K562 (cell line): ENCODE measurements around the gene IL17F. TPM values are rescaled to one million over a fixed set of nuclear protein-coding genes. Genes with fewer than 3 reads are reported as not detected.

Experiments
- CEBPG ChIP-seq, 3 experiments: fragments of 200-800 bp in 1 of 3; sonication (Bioruptor generic) in 1 of 3; sonication (generic) in 1 of 3; formaldehyde crosslinking in 1 of 3; IDR thresholded peaks in 2 of 3; conservative IDR thresholded peaks in 1 of 3; 2 replicates each; pipeline versions ENCODE4 v1.6.1 to v1.8.0; 2016 to 2022; ENCODE audit warnings: missing compliant biosample characterization in 2 of 3, missing genetic modification characterization in 2 of 3, mild to moderate bottlenecking in 1 of 3, missing genetic modification reagents in 1 of 3
- HNRNPH1 ChIP-seq: fragments of 200-400 bp; formaldehyde crosslinking; optimal IDR thresholded peaks from 2 replicates; pipeline ENCODE3; 2017; ENCODE audit warnings: low read depth, mild to moderate bottlenecking, low read length, moderate library complexity
- MEF2A ChIP-seq: IDR thresholded peaks from 2 replicates; pipeline ENCODE4 v1.6.1; 2011; ENCODE audit warnings: low read depth, mild to moderate bottlenecking, low read length, moderate library complexity; ENCODE audit not compliant: control insufficient read depth
- NFE2 ChIP-seq: IDR thresholded peaks from 2 replicates; pipeline ENCODE4 v1.6.1; 2014; ENCODE audit warnings: antibody characterized with exemption, low read depth
- RBM25 ChIP-seq: fragments of 200-400 bp; formaldehyde crosslinking; IDR thresholded peaks from 2 replicates; pipeline ENCODE4 v1.6.1; 2018; ENCODE audit warnings: low read length, low read depth, moderate library complexity; ENCODE audit not compliant: severe bottlenecking
- SNRNP70 ChIP-seq: fragments of 200-400 bp; formaldehyde crosslinking; optimal IDR thresholded peaks from 2 replicates; pipeline ENCODE3; 2017; ENCODE audit warnings: low read depth, low read length
- ZC3H4 ChIP-seq: sonication (generic); formaldehyde crosslinking; IDR thresholded peaks from 2 replicates; pipeline ENCODE4 v1.9.0; 2021; ENCODE audit warnings: missing genetic modification reagents, borderline replicate concordance
- ZNF23 ChIP-seq: fragments of 250-450 bp; sonication (Bioruptor Pico); IDR thresholded peaks from 2 replicates; pipeline ENCODE4 v1.4.0; 2020; ENCODE audit warnings: mild to moderate bottlenecking
- ZNF384 ChIP-seq: IDR thresholded peaks from 2 replicates; pipeline ENCODE4 v1.6.1; 2012; ENCODE audit warnings: low read depth, low read length, improper control_type of control experiment
- ZNF766 ChIP-seq: fragments of 200-800 bp; sonication (Bioruptor generic); conservative IDR thresholded peaks from 2 replicates; pipeline ENCODE4 v1.6.1; 2016; ENCODE audit warnings: missing genetic modification characterization, missing compliant biosample characterization
- polyA plus RNA-seq, 8 experiments: library from polyadenylated mRNA; depleted of rRNA in 4 of 8; stranded (reverse) in 5 of 8; unstranded in 3 of 8; fragments of >200 nt; fragmentation: Nextera tagmentation in 2 of 8; fragmentation: Illumina TruSeq in 1 of 8; extraction: Ambion mirVana in 2 of 8; extraction: Trizol in 1 of 8; gene quantifications; 2 replicates each; pipeline versions ENCODE4 v1.2.1 to v1.2.3, GENCODE V29; 2011 to 2014; ENCODE audit warnings: inconsistent platforms in 1 of 8, missing spikeins in 1 of 8
- total RNA-seq, 7 experiments: library from RNA; depleted of rRNA in 6 of 7; stranded (reverse); fragments of >200 nt in 6 of 7; fragmentation: Illumina TruSeq in 2 of 7; extraction: Trizol in 2 of 7; gene quantifications; 2 replicates each; pipeline versions ENCODE4 v1.2.1 to v1.2.3, GENCODE V29; 2011 to 2021; ENCODE audit warnings: low replicate concordance in 1 of 7
- TF ChIP-seq, protein P1 (sequence below): fragments of 450-650 bp; IDR thresholded peaks from 2 replicates; pipeline ENCODE4 v1.6.1; 2017; ENCODE audit warnings: antibody characterized with exemption, mild to moderate bottlenecking
- TF ChIP-seq, protein P2 (sequence below): fragments of 450-650 bp; formaldehyde crosslinking; IDR thresholded peaks from 2 replicates; pipeline ENCODE4 v1.4.0; 2020; ENCODE audit warnings: mild to moderate bottlenecking, moderate library complexity
- TF ChIP-seq, protein P3 (sequence below), 2 experiments: fragments of 250-450 bp in 1 of 2; fragments of 450-650 bp in 1 of 2; sonication (Bioruptor Pico) in 1 of 2; IDR thresholded peaks; 2 replicates each; pipeline versions ENCODE4 v1.6.1 to v1.8.0; 2016 to 2021; ENCODE audit warnings: mild to moderate bottlenecking in 2 of 2, moderate library complexity in 2 of 2, missing compliant biosample characterization in 1 of 2, missing genetic modification characterization in 1 of 2
- TF ChIP-seq, protein P4 (sequence below), 3 experiments: IDR thresholded peaks in 2 of 3; conservative IDR thresholded peaks in 1 of 3; 2 replicates each; pipeline ENCODE4 v1.5.1; 2011 to 2012; ENCODE audit warnings: low read length in 3 of 3, mild to moderate bottlenecking in 3 of 3, control low read depth in 2 of 3, improper control_type of control experiment in 1 of 3, inconsistent platforms in 1 of 3, low read depth in 1 of 3, mixed read lengths in 1 of 3, moderate library complexity in 1 of 3; ENCODE audit not compliant: insufficient read depth in 2 of 3
- TF ChIP-seq, protein P5 (sequence below): fragments of 450-650 bp; IDR thresholded peaks from 2 replicates; pipeline ENCODE4 v1.6.1; 2016; ENCODE audit warnings: mild to moderate bottlenecking

Gene IL17F
- total and polyA plus RNA-seq, 9 of the 15 experiments (the other 6 are each of a cell fraction or from before 2014, with no cell fraction given), result not detected

DNA sequence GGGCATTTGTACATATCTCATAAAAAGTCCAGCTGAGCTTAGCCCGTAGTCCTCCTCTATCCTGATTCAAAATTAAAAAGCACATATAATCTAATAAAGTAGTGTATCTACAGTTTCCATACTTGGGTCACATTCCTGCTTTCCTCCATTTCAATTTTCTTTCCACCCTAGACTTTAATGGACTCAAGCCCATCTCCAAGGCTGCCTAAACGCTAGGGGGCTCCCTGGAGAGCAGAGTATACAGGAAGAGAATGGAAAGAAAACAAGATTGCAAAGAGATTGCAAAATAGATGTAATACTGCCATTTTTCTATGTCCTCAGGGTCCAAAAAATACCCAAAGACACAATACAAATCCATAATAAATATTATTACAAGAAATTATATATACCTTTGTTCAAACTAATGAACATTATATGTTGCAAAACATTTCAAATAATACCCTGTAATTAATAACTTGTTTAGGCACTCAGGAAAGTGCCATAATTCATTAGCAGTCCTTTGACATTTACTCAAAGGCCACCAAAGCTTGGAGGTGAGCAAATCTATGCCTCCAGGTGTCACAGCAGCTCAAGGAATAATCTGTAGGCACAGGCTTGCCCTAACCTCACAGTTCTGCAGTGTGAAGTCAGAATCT is 42.6 kb upstream of the IL17F start (continued):
- TF ChIP-seq, protein P1, sequence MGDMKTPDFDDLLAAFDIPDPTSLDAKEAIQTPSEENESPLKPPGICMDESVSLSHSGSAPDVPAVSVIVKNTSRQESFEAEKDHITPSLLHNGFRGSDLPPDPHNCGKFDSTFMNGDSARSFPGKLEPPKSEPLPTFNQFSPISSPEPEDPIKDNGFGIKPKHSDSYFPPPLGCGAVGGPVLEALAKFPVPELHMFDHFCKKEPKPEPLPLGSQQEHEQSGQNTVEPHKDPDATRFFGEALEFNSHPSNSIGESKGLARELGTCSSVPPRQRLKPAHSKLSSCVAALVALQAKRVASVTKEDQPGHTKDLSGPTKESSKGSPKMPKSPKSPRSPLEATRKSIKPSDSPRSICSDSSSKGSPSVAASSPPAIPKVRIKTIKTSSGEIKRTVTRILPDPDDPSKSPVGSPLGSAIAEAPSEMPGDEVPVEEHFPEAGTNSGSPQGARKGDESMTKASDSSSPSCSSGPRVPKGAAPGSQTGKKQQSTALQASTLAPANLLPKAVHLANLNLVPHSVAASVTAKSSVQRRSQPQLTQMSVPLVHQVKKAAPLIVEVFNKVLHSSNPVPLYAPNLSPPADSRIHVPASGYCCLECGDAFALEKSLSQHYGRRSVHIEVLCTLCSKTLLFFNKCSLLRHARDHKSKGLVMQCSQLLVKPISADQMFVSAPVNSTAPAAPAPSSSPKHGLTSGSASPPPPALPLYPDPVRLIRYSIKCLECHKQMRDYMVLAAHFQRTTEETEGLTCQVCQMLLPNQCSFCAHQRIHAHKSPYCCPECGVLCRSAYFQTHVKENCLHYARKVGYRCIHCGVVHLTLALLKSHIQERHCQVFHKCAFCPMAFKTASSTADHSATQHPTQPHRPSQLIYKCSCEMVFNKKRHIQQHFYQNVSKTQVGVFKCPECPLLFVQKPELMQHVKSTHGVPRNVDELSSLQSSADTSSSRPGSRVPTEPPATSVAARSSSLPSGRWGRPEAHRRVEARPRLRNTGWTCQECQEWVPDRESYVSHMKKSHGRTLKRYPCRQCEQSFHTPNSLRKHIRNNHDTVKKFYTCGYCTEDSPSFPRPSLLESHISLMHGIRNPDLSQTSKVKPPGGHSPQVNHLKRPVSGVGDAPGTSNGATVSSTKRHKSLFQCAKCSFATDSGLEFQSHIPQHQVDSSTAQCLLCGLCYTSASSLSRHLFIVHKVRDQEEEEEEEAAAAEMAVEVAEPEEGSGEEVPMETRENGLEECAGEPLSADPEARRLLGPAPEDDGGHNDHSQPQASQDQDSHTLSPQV, result peak; percentile 66; the same call in 1 of the 2 replicates
- TF ChIP-seq SNRNP70 (no peak), ZNF384 (no peak; the same call in 1 of the 2 replicates), ZC3H4 (CRISPR knock-in tag) (no peak), CEBPG (CRISPR knock-in tag; IDR thresholded peaks at IDR 0.05) (peak; percentile 59; the same call in 1 of the 2 replicates), CEBPG (tag; conservative IDR thresholded peaks at IDR 0.05 in 1 of 2, IDR thresholded peaks at IDR 0.05 in 1 of 2) (peak; percentile 94 to 95), MEF2A (0 out of 2 replicates have a peak, but pooled peaks have one; percentile 10), NFE2 (no peak), HNRNPH1 (no peak), RBM25 (no peak), ZNF23 (CRISPR knock-in tag) (no peak), ZNF766 (CRISPR knock-in tag) (0 out of 2 replicates have a peak, but pooled peaks have one; percentile 23)
- TF ChIP-seq, protein P2, sequence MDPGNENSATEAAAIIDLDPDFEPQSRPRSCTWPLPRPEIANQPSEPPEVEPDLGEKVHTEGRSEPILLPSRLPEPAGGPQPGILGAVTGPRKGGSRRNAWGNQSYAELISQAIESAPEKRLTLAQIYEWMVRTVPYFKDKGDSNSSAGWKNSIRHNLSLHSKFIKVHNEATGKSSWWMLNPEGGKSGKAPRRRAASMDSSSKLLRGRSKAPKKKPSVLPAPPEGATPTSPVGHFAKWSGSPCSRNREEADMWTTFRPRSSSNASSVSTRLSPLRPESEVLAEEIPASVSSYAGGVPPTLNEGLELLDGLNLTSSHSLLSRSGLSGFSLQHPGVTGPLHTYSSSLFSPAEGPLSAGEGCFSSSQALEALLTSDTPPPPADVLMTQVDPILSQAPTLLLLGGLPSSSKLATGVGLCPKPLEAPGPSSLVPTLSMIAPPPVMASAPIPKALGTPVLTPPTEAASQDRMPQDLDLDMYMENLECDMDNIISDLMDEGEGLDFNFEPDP (CRISPR knock-in tag), result no peak
- TF ChIP-seq, protein P3, sequence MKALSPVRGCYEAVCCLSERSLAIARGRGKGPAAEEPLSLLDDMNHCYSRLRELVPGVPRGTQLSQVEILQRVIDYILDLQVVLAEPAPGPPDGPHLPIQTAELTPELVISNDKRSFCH (CRISPR knock-in tag; IDR thresholded peaks at IDR 0.05), result no peak
- TF ChIP-seq, protein P3 (tag; IDR thresholded peaks at IDR 0.05), result no peak
- TF ChIP-seq, protein P4, sequence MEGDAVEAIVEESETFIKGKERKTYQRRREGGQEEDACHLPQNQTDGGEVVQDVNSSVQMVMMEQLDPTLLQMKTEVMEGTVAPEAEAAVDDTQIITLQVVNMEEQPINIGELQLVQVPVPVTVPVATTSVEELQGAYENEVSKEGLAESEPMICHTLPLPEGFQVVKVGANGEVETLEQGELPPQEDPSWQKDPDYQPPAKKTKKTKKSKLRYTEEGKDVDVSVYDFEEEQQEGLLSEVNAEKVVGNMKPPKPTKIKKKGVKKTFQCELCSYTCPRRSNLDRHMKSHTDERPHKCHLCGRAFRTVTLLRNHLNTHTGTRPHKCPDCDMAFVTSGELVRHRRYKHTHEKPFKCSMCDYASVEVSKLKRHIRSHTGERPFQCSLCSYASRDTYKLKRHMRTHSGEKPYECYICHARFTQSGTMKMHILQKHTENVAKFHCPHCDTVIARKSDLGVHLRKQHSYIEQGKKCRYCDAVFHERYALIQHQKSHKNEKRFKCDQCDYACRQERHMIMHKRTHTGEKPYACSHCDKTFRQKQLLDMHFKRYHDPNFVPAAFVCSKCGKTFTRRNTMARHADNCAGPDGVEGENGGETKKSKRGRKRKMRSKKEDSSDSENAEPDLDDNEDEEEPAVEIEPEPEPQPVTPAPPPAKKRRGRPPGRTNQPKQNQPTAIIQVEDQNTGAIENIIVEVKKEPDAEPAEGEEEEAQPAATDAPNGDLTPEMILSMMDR (IDR thresholded peaks at IDR 0.05 in 2 of 3, conservative IDR thresholded peaks at IDR 0.05 in 1 of 3; ENCODE audit: insufficient read depth in 2 of 3, low read depth in 1 of 3, low read length in 3 of 3), result peak; percentile 80 to 86 (median 81)
- TF ChIP-seq, protein P5, sequence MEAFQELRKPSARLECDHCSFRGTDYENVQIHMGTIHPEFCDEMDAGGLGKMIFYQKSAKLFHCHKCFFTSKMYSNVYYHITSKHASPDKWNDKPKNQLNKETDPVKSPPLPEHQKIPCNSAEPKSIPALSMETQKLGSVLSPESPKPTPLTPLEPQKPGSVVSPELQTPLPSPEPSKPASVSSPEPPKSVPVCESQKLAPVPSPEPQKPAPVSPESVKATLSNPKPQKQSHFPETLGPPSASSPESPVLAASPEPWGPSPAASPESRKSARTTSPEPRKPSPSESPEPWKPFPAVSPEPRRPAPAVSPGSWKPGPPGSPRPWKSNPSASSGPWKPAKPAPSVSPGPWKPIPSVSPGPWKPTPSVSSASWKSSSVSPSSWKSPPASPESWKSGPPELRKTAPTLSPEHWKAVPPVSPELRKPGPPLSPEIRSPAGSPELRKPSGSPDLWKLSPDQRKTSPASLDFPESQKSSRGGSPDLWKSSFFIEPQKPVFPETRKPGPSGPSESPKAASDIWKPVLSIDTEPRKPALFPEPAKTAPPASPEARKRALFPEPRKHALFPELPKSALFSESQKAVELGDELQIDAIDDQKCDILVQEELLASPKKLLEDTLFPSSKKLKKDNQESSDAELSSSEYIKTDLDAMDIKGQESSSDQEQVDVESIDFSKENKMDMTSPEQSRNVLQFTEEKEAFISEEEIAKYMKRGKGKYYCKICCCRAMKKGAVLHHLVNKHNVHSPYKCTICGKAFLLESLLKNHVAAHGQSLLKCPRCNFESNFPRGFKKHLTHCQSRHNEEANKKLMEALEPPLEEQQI, result peak; percentile 50; the same call in 1 of the 2 replicates
